Islet precursor cell (in vitro differentiated cells): ENCODE measurements around the gene SDK2.

Source experiments
- DNase-seq: peaks from one replicate; pipeline ENCODE4 v3.0.0-alpha.2; 2018

SDK2 gene

GRCh38 chr17:73435412-73435811 is 208.8 kb downstream of the SDK2 start:
- DNase-seq: no peak

GRCh38 chr17:73434154-73434553 is 210.1 kb downstream of the SDK2 start:
- no peak for DNase-seq

- no peak for DNase-seq
Observed at GRCh38 chr17:73433501-73433900, 210.7 kb downstream of the SDK2 start.

GRCh38 chr17:73432624-73433190 is 211.5 kb downstream of the SDK2 start:
- DNase-seq: no peak

GRCh38 chr17:73431401-73432205 is 212.6 kb downstream of the SDK2 start:
- no peak for DNase-seq

GRCh38 chr17:73430848-73431247 is 213.4 kb downstream of the SDK2 start:
- no peak for DNase-seq

GRCh38 chr17:73430165-73430680 is 214.0 kb downstream of the SDK2 start:
- no peak for DNase-seq

GRCh38 chr17:73429440-73430164 is 214.6 kb downstream of the SDK2 start:
- peak; percentile 90 for DNase-seq

GRCh38 chr17:73427198-73427597 is 217.0 kb downstream of the SDK2 start:
- DNase-seq: no peak

GRCh38 chr17:73424571-73424970 is 219.7 kb downstream of the SDK2 start:
- DNase-seq: no peak

GRCh38 chr17:73423806-73424205 is 220.4 kb downstream of the SDK2 start:
- DNase-seq: no peak

GRCh38 chr17:73423159-73423715 is 221.0 kb downstream of the SDK2 start:
- no peak for DNase-seq

- DNase-seq: no peak
Observed at GRCh38 chr17:73422121-73422520, 222.1 kb downstream of the SDK2 start.

GRCh38 chr17:73420897-73421296 is 223.3 kb downstream of the SDK2 start:
- peak; percentile 90 for DNase-seq

- DNase-seq: no peak
Observed at GRCh38 chr17:73419881-73420280, 224.4 kb downstream of the SDK2 start.

GRCh38 chr17:73419051-73419450 is 225.2 kb downstream of the SDK2 start:
- DNase-seq: no peak

- DNase-seq: no peak
Observed at GRCh38 chr17:73415782-73416181, 228.5 kb downstream of the SDK2 start.

- no peak for DNase-seq
Observed at GRCh38 chr17:73414171-73414955, 229.9 kb downstream of the SDK2 start.

- DNase-seq: no peak
Observed at GRCh38 chr17:73412914-73413313, 231.3 kb downstream of the SDK2 start.

GRCh38 chr17:73411313-73411747 is 232.9 kb downstream of the SDK2 start:
- no peak for DNase-seq

GRCh38 chr17:73410586-73411312 is 233.5 kb downstream of the SDK2 start:
- no peak for DNase-seq

- no peak for DNase-seq
Observed at GRCh38 chr17:73404246-73404645, 240.0 kb downstream of the SDK2 start.
